K562 (cell line): ENCODE measurements around the gene ACSS2. TPM values are rescaled to one million over a fixed set of nuclear protein-coding genes. Genes with fewer than 3 reads are reported as not detected.

Experiments
- ARID2 ChIP-seq: fragments of 450-650 bp; IDR thresholded peaks from 2 replicates; pipeline ENCODE4 v1.6.1; 2017; ENCODE audit warnings: antibody characterized with exemption, mild to moderate bottlenecking
- BHLHE40 ChIP-seq: IDR thresholded peaks from 2 replicates; pipeline ENCODE4 v1.6.1; 2011; ENCODE audit warnings: low read length, improper control_type of control experiment
- DMBX1 ChIP-seq: fragments of 250-450 bp; sonication (Bioruptor Pico); IDR thresholded peaks from 2 replicates; pipeline ENCODE4 v1.8.0; 2022; ENCODE audit warnings: inconsistent platforms, mild to moderate bottlenecking, moderate library complexity, borderline replicate concordance
- ELF1 ChIP-seq: fragments of 200-800 bp; sonication (Bioruptor generic); IDR thresholded peaks from 2 replicates; pipeline ENCODE4 v1.6.1; 2016; ENCODE audit warnings: missing genetic modification characterization, missing compliant biosample characterization
- ELF4 ChIP-seq: fragments of 450-650 bp; formaldehyde crosslinking; IDR thresholded peaks from 2 replicates; pipeline ENCODE4 v1.4.0; 2022; ENCODE audit warnings: missing genetic modification characterization
- ETS2 ChIP-seq: IDR thresholded peaks from 2 replicates; pipeline ENCODE4 v1.6.1; 2016; ENCODE audit warnings: borderline replicate concordance, missing genetic modification characterization, mild to moderate bottlenecking, moderate library complexity, missing compliant biosample characterization; ENCODE audit not compliant: poor library complexity, severe bottlenecking
- ETV5 ChIP-seq: sonication (generic); formaldehyde crosslinking; IDR thresholded peaks from 2 replicates; pipeline ENCODE4 v1.4.0; 2020; ENCODE audit warnings: low read depth, mild to moderate bottlenecking, missing genetic modification reagents
- ETV6 ChIP-seq, 3 experiments: fragments of 150-350 bp in 1 of 3; sonication (generic) in 1 of 3; formaldehyde crosslinking in 1 of 3; IDR thresholded peaks; 2 replicates each; pipeline versions ENCODE4 v1.6.1 to v1.8.0; 2014 to 2022; ENCODE audit warnings: borderline replicate concordance in 2 of 3, low read depth in 2 of 3, antibody characterized with exemption in 1 of 3, low read length in 1 of 3, mild to moderate bottlenecking in 1 of 3, missing genetic modification reagents in 1 of 3
- FOXA3 ChIP-seq, 2 experiments: fragments of 450-650 bp in 1 of 2; sonication (generic) in 1 of 2; formaldehyde crosslinking; IDR thresholded peaks in 1 of 2; conservative IDR thresholded peaks in 1 of 2; 2 replicates each; pipeline versions ENCODE4 v1.4.0 to v1.8.0; 2020 to 2022; ENCODE audit warnings: mild to moderate bottlenecking in 2 of 2, missing genetic modification reagents in 1 of 2
- KDM4B ChIP-seq, 2 experiments: fragments of 450-650 bp in 1 of 2; sonication (generic) in 1 of 2; IDR thresholded peaks; 2 replicates each; pipeline ENCODE4 v1.6.1; 2016 to 2017; ENCODE audit warnings: borderline replicate concordance in 2 of 2, antibody characterized with exemption in 1 of 2, low read depth in 1 of 2, mild to moderate bottlenecking in 1 of 2
- KLF6 ChIP-seq: fragments of 250-450 bp; sonication (Bioruptor Pico); IDR thresholded peaks from 2 replicates; pipeline ENCODE4 v1.4.0; 2020; ENCODE audit warnings: mild to moderate bottlenecking, moderate library complexity, borderline replicate concordance
- PHB ChIP-seq: fragments of 250-450 bp; sonication (Bioruptor Pico); IDR thresholded peaks from 2 replicates; pipeline ENCODE4 v1.5.0; 2021
- RBM34 ChIP-seq: fragments of 200-400 bp; formaldehyde crosslinking; IDR thresholded peaks from 2 replicates; pipeline ENCODE4 v1.6.1; 2018; ENCODE audit warnings: low read length, borderline replicate concordance; ENCODE audit not compliant: insufficient read depth
- SAP30 ChIP-seq: fragments of 200-600 bp; sonication (generic); IDR thresholded peaks from 2 replicates; pipeline ENCODE4 v1.6.1; 2012; ENCODE audit warnings: borderline replicate concordance, low read depth, mild to moderate bottlenecking, moderate library complexity, low read length, control low read depth, inconsistent platforms; ENCODE audit not compliant: insufficient read depth, poor library complexity, severe bottlenecking
- TCF7 ChIP-seq: sonication (generic); IDR thresholded peaks from 2 replicates; pipeline ENCODE4 v1.6.1; 2016; ENCODE audit warnings: antibody characterized with exemption, borderline replicate concordance
- TCF7L2 ChIP-seq: fragments of 150-350 bp; IDR thresholded peaks from 2 replicates; pipeline ENCODE4 v1.6.1; 2016; ENCODE audit warnings: low read depth, mild to moderate bottlenecking, low read length, moderate library complexity
- TGIF2 ChIP-seq: sonication (generic); formaldehyde crosslinking; IDR thresholded peaks from 2 replicates; pipeline ENCODE4 v1.8.1; 2022; ENCODE audit warnings: mild to moderate bottlenecking, missing genetic modification reagents, moderate library complexity
- ZNF140 ChIP-seq: fragments of 250-450 bp; sonication (Bioruptor Pico); IDR thresholded peaks from 2 replicates; pipeline ENCODE4 v1.8.0; 2021; ENCODE audit warnings: moderate library complexity, mild to moderate bottlenecking, inconsistent platforms
- ZNF695 ChIP-seq: fragments of 450-650 bp; formaldehyde crosslinking; IDR thresholded peaks from 2 replicates; pipeline ENCODE4 v1.4.0; 2020; ENCODE audit warnings: mild to moderate bottlenecking, moderate library complexity
- polyA plus RNA-seq, 8 experiments: library from polyadenylated mRNA; depleted of rRNA in 4 of 8; stranded (reverse) in 5 of 8; unstranded in 3 of 8; fragments of >200 nt; fragmentation: Nextera tagmentation in 2 of 8; fragmentation: Illumina TruSeq in 1 of 8; extraction: Ambion mirVana in 2 of 8; extraction: Trizol in 1 of 8; gene quantifications; 2 replicates each; pipeline versions ENCODE4 v1.2.1 to v1.2.3, GENCODE V29; 2011 to 2014; ENCODE audit warnings: inconsistent platforms in 1 of 8, missing spikeins in 1 of 8
- total RNA-seq, 7 experiments: library from RNA; depleted of rRNA in 6 of 7; stranded (reverse); fragments of >200 nt in 6 of 7; fragmentation: Illumina TruSeq in 2 of 7; extraction: Trizol in 2 of 7; gene quantifications; 2 replicates each; pipeline versions ENCODE4 v1.2.1 to v1.2.3, GENCODE V29; 2011 to 2021; ENCODE audit warnings: low replicate concordance in 1 of 7
- TF ChIP-seq, protein P1 (sequence below): fragments of 250-450 bp; sonication (Bioruptor Pico); IDR thresholded peaks from 2 replicates; pipeline ENCODE4 v1.8.0; 2022; ENCODE audit warnings: inconsistent platforms, mild to moderate bottlenecking, moderate library complexity, borderline replicate concordance
- TF ChIP-seq, protein P2 (sequence below), 2 experiments: fragments of 250-450 bp in 1 of 2; fragments of 450-650 bp in 1 of 2; sonication (Bioruptor Pico) in 1 of 2; IDR thresholded peaks; 2 replicates each; pipeline versions ENCODE4 v1.6.1 to v1.8.0; 2016 to 2021; ENCODE audit warnings: mild to moderate bottlenecking in 2 of 2, moderate library complexity in 2 of 2, missing compliant biosample characterization in 1 of 2, missing genetic modification characterization in 1 of 2
- TF ChIP-seq, protein P3 (sequence below): sonication (generic); formaldehyde crosslinking; IDR thresholded peaks from 2 replicates; pipeline ENCODE4 v1.4.0; 2020; ENCODE audit warnings: mild to moderate bottlenecking, missing genetic modification reagents

Gene ACSS2
- total and polyA plus RNA-seq, 9 of the 15 experiments (the other 6 are each of a cell fraction or from before 2014, with no cell fraction given), result 21.9 to 246 (median 66.2) TPM

DNA sequence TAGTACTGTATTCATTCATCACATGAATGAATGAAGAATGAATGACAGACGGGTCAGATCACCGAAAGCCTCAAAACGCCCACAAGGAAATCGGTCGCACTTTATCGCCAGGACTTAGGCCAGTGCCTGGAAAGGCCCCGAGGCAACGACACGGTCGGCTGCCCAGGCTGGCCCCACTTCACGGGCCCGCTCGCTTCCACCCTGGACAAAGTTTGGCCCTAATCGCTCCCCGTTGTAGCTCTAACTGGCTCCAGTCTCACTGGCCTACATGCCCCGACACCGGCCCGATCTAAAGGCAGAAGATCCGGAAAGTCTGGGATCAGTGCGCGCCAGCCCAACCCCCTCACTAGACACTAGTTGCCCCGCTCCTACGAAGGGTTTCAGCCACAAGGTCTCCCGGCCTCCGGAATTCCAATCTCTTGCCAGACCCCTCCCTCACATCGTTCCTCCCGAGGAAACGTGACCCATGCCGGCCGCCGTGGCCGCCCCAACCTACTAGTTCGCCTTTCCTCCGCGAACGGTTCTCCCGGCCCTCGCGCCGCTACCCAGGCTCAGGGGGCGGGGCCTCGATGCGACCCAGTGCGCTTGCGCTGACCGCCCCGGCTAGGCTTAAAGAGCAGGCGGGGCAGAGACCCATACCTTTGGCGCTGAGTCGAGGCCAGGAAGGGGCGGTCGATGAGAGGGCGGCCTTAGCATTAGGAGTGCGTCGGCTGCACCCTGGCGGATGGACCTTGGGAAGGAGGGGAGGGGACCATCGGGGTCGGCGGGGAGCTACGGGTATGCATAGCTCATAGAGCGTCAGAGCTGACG, 79.0 kb downstream of the ACSS2 start, which contains the start of the genes GSS and MYH7B (continued):
- TF ChIP-seq ETV6 (IDR thresholded peaks at IDR 0.05; ENCODE audit: borderline replicate concordance in 1 of 2, low read depth in 2 of 2, low read length in 1 of 2), result no peak
- TF ChIP-seq ETV6 (CRISPR knock-in tag; IDR thresholded peaks at IDR 0.05; ENCODE audit: borderline replicate concordance), result no peak
- TF ChIP-seq ELF4, result no peak
- TF ChIP-seq PHB (CRISPR knock-in tag), result no peak
- peak in 1 of 2 experiments; percentile 75; a peak in 1 of 4 replicates for TF ChIP-seq FOXA3 (CRISPR knock-in tag; conservative IDR thresholded peaks at IDR 0.05 in 1 of 2, IDR thresholded peaks at IDR 0.05 in 1 of 2)
- TF ChIP-seq, protein P1, sequence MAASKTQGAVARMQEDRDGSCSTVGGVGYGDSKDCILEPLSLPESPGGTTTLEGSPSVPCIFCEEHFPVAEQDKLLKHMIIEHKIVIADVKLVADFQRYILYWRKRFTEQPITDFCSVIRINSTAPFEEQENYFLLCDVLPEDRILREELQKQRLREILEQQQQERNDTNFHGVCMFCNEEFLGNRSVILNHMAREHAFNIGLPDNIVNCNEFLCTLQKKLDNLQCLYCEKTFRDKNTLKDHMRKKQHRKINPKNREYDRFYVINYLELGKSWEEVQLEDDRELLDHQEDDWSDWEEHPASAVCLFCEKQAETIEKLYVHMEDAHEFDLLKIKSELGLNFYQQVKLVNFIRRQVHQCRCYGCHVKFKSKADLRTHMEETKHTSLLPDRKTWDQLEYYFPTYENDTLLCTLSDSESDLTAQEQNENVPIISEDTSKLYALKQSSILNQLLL (CRISPR knock-in tag), result no peak
- TF ChIP-seq TCF7L2, result no peak
- TF ChIP-seq SAP30, result peak; percentile 75
- TF ChIP-seq DMBX1, result 0 out of 2 replicates have a peak, but pooled peaks have one; percentile 33
- TF ChIP-seq KLF6 (CRISPR knock-in tag), result no peak
- no peak for TF ChIP-seq RBM34
- TF ChIP-seq ARID2, result no peak
- no peak for TF ChIP-seq TCF7
- TF ChIP-seq KDM4B (IDR thresholded peaks at IDR 0.05; ENCODE audit: borderline replicate concordance in 2 of 2, low read depth in 1 of 2), result peak in 1 of 2 experiments; percentile 79; a peak in 1 of 4 replicates
- TF ChIP-seq TGIF2 (CRISPR knock-in tag), result no peak
- TF ChIP-seq, protein P2, sequence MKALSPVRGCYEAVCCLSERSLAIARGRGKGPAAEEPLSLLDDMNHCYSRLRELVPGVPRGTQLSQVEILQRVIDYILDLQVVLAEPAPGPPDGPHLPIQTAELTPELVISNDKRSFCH (CRISPR knock-in tag; IDR thresholded peaks at IDR 0.05), result no peak
- TF ChIP-seq, protein P2 (tag; IDR thresholded peaks at IDR 0.05), result peak; percentile 64
- TF ChIP-seq ZNF140 (CRISPR knock-in tag), result no peak
- no peak for TF ChIP-seq ETS2
- TF ChIP-seq ZNF695 (CRISPR knock-in tag), result no peak
- no peak for TF ChIP-seq ETV5
- TF ChIP-seq BHLHE40, result peak; percentile 84
- no peak for TF ChIP-seq ELF1 (tag)
- TF ChIP-seq, protein P3, sequence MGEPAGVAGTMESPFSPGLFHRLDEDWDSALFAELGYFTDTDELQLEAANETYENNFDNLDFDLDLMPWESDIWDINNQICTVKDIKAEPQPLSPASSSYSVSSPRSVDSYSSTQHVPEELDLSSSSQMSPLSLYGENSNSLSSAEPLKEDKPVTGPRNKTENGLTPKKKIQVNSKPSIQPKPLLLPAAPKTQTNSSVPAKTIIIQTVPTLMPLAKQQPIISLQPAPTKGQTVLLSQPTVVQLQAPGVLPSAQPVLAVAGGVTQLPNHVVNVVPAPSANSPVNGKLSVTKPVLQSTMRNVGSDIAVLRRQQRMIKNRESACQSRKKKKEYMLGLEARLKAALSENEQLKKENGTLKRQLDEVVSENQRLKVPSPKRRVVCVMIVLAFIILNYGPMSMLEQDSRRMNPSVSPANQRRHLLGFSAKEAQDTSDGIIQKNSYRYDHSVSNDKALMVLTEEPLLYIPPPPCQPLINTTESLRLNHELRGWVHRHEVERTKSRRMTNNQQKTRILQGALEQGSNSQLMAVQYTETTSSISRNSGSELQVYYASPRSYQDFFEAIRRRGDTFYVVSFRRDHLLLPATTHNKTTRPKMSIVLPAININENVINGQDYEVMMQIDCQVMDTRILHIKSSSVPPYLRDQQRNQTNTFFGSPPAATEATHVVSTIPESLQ (CRISPR knock-in tag), result 0 out of 2 replicates have a peak, but pooled peaks have one; percentile 68
